GM19397 (cell line): ENCODE results near the gene HHIPL2.
"Not testable (repeated sequence)": the region's sequence is repeated elsewhere in the genome, so short reads cannot be mapped to it uniquely, and the experiment has no call there.

Experiments used
- ATAC-seq: cut with Tn5 transposase; IDR thresholded peaks from one replicate; pipeline ENCODE4 v1.9.1; 2021; ENCODE audit warnings: mild to moderate bottlenecking, moderate library complexity; ENCODE audit not compliant: unreplicated experiment

HHIPL2 gene

DNA sequence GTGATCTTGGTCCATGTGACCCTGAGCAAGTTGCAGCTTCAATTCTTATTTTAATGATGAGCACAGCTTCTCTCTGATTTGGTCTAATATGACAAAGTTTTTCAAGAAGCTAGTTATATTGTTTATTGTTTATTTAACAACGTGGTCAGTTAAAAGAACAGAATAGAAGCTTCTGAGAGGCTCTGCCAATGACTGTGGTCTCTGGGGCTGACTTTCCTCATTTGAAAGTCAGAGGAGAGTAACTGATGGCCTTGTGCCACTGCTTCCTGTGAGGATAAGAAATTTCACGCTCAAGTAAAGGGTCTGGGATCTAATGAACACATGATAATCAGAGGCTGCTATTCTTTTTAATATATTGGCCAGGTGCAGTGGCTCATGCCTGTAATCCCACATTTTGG, 7.3 kb downstream of the HHIPL2 start:
- no peak for ATAC-seq

DNA sequence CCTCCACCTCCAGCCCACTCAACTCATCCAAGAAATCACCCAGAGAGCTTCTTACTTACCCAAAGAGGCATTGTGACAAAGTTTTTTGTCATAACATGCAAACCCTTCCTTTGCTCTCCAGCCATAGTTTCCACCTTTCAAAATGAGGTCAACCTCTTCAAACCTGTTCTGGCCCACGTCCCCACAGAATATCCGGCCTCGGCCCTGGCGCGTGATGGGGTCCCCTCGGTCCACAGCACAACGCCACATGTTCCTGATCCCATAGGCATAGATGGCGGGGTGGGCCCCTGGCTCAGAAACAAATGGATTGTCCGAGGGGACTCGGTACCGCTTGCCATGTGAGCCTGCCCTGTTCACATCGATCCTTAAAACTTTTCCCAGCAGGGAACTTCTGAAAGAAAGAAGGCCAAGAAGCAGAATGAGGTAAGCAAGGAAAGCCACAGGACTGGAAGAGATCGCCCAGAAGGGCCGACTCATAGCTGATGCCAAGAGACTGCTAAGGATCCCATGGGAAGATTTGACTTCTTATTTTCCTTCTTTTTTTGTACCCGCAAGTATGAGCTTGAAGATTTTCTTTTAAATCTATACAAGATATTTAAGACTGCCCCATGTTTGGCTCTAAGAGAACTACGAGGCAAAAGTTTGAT, 7.8 kb downstream of the HHIPL2 start:
- ATAC-seq, result no peak

DNA sequence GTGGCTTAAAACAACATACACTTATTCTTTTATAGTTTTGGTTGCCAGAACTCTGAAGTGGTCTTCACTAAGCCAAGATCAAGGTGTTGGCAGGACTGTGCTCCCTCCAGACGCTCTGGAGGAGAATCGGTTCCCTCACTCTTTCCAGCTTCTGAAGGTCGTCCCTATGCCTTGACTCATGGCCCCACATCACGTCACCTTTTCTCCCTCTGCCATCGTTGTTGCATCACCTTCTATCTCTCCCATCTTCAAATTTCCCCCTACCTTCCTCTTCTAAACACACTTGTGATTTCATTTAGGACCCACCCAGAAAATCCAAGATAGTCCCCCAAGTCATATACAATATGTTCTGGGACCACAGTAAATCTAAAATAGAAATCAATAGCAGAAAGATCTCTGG, 12.4 kb downstream of the HHIPL2 start:
- no peak for ATAC-seq

DNA sequence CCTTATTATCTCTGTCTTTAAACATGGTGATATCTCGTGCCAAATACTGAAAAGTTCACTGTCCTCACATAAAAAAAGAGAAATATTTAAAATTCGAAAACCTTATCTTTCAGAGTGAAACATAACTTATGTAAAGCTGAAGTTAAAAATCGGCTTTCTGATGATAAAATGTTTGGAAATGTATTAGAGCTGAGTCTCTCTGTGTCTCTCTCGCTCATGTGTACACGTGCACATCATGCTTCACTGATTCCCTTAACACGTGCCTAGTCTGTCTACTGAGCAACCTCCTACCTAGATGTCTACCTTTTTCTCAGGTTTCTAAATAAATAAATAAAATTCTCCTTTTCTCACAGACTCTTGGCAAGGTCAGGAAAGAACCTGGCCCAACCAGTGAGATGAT, 17.1 kb downstream of the HHIPL2 start:
- no peak for ATAC-seq

DNA sequence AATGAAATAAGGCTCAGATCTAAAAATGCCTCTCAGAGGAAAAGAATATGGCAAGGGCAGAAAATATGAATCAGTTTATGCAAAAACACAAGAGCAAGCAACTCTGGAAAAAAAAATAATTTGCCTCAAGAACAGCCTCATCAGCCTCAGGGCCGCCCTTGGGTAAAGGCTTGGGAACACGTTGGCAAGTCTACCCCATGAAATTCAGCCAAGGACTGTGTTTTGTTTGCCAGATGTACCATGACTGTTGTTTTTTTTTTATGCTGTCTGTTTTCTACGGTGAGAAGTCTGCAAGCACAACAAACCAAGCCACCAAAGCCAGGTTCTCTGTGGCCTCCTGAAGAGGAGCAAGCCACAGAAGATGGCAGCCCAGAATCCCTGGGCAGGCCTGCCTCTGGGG, 18.0 kb downstream of the HHIPL2 start:
- ATAC-seq, result no peak

DNA sequence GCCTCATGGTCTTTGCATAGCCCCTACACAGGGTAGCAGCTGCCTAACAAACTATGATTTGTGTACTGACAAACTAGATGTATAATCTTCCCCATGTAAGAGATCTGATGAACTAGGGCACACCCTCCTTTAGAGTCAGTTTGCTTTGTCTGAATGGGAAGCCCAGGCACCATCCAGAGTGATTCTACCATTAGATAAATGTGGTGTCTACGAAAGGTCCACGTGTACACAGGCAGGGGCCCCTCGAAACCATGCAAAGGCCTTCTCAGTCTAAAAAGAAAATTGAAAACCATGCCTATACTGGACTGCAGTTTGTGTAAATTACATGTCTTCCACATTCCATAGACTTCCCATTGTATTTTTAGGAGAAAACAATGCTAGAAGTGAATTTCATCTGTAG, 18.7 kb downstream of the HHIPL2 start:
- ATAC-seq, result no peak

DNA sequence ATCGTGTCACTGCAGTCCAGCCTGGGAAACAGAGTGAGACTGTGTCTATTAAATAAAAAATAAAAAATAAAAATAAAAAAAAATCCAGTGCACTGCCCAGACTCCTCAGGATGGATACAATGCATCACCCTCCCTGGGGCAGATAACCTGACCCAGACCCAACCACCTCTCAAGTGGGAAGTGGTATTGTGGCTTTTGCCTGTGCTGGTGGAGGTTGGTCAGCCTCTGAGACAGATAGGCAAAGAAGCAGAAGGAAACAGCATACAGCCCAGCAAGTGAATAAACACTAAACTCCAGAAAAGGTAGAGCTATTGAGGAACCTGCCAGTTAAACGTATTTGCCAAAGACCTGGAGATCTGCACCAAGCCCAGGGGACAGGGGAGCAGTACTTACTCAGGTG, 22.0 kb downstream of the HHIPL2 start:
- ATAC-seq, result no peak

DNA sequence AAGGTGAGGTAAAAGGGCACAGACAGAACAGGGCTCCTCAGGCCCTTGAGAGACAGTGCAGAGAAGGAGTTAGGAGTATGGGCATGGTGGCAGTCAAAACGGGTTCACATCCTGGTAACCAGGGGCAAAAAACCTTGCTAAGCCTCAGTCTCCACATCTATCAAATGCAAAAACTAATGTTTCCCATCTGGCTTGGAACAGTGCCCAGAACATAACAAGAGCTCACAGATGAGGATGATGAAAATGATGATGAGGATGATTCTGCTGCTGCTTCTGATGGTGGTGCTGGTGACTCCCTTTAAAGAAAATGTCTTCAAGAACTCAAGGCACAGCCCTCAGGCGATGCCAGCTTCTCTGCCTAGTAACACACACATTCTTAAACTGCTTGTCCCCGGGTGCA, 24.1 kb downstream of the HHIPL2 start:
- ATAC-seq, result no peak

DNA sequence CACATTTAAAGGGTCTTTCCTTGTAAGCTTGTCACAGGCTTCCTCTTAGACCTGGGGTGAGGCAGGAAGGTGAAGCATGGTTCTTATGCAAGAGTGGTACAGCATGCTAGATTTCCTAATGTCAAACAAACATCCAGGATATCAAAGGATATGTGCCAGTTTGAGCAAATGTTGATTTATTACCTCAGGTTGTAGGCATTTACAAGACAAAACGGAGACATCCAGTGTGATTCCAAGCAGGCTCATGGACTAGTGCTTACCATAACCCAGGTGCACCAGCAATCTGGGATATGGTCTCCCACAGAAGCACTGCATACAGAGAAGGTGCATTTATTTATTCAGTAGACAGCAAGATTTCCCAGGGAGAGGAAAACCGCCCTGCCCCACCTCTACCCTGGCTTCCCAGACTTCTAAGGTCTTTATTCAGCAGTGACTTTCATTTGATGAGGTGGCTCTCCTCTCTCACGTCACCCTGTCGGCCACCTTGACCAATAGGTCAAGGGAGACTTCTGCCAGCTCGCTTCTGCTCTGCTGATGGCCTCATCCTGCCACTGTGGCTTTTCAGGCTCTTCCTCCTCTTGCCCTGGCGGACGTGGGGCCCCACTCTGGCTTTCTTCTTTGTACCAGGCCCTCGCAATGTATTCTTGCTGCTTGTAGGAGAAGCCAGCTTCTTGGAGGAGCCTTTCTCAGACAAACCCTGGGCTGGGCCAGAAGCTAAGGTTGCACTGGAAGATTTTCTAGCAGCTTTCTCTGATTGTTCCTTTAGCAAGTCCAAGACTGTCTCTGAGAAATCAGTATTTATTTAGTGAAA, 25.6 kb downstream of the HHIPL2 start:
- ATAC-seq, result no peak

DNA sequence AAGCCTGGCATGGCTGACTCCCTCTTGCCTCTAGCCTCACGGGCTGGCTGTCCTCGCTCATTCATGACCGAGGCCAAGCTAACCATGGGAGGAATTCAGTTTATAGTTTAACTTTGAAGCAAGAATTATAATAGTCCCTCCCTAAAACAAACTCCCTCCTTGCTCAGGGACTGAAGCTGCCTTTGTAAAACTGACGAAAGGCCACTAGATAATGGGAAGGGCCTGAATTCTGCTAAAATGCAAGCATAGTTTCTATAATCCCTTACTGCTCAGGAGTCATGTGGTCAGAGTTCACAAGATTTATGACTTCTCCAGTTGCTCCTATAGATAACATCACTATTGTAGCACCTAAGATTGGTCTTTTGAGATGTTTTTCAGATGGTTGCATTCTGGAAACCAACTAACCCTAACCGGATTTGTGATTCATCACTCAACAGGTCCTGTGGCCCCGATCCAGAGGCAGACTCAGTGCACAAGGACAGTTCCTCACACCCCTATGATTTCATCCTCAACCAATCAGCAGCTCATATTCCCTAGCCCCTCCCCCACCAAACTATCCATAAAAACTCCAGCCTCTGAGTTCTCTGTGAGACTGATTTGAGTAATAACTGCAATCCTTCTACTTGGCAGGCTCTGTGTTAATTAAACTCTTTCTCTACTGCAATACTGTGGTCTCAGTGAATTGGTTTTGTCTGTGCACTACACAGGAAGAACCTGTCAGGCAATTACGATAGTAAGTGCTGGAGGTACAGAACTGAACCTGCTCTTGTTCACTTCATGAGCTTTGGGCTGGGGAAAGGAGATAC, 26.4 kb downstream of the HHIPL2 start:
- no peak for ATAC-seq

DNA sequence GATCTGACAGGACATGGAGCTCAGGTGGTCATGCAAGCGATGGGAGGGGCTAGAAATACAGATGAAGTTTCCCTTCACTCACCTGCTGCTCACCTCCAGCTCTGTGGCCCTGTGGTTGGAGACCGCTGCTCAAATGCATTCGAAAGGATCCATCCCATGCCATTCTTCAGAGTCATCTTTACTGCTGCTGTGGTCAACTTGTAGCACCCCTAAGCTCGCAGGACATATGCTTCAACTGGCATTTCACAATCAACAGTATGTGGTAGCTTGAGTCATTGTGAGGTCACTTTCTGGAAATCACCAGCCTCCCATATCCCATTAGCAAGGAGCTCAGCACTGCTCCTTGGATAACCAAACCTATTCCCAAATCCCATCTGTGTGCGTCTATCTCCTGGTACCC, 58.4 kb downstream of the HHIPL2 start:
- not testable (repeated sequence) for ATAC-seq

DNA sequence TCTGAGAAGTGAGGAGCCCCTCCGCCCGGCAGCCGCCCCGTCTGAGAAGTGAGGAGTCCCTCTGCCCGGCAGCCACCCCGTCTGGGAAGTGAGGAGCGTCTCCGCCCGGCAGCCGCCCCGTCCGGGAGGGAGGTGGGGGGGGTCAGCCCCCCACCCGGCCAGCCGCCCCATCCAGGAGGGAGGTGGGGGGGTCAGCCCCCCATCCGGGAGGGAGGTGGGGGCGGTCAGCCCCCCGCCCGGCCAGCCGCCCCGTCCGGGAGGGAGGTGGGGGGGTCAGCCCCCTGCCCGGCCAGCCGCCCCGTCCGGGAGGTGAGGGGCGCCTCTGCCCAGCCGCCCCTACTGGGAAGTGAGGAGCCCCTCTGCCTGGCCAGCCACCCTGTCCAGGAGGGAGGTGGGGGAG, 60.1 kb downstream of the HHIPL2 start:
- not testable (repeated sequence) for ATAC-seq

DNA sequence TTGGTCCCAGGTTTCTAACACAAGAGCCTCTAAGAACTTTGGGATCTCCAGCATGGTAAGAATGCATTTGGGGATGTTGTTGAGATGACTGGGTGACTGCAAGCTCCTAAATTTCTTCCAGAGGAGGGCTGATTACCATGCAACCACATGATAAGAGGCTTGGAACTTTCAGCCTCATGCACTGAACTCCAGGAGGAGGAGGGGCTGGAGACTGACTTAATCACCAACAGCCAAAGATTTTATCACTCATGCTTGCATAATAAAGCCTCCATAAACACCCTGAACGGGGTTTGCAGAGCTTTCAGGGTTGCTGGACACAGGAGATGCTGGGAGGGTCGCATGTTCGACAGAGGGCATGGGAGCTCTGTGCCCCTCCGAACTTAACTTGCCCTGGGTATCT, 63.9 kb downstream of the HHIPL2 start:
- ATAC-seq, result not testable (repeated sequence)

DNA sequence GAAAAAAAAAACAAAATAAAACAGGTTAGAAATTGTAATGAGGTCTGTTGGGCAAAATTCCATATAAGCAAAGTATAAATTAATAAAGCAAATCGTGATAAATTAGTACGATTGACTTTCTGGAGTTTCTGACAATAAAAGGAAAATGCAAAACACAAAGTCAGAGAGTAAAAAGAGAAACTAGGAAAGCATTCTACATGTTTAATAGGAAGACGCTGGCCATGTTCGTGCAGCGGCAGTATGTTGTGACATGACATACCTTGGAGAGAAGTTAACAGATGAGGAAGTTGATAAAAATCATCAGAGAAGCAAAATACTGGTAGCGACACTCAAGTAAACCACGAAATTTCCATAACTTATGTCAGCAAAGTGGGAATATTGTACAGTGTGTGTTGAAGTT, 68.3 kb downstream of the HHIPL2 start:
- ATAC-seq, result not testable (repeated sequence)

DNA sequence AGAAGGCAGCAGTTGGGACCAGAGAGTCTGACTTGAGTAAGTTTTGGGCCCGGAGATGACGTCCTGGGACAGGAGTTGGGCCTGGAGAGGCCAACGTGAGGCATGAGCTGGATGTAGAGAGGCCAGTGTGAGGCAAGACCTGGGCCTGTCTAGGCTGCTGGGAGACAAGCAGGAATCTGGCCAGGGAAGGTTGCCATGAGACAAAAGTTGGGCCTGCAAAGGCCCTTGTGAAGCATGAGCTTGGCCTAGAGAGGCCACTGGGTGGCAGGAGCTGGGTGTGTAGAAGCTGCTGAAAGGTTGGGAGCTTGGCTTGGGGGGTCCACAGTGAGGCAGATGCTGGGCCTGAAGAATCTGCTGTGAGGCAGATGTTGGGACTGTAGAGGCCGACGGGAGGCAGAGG, 71.5 kb downstream of the HHIPL2 start:
- not testable (repeated sequence) for ATAC-seq

DNA sequence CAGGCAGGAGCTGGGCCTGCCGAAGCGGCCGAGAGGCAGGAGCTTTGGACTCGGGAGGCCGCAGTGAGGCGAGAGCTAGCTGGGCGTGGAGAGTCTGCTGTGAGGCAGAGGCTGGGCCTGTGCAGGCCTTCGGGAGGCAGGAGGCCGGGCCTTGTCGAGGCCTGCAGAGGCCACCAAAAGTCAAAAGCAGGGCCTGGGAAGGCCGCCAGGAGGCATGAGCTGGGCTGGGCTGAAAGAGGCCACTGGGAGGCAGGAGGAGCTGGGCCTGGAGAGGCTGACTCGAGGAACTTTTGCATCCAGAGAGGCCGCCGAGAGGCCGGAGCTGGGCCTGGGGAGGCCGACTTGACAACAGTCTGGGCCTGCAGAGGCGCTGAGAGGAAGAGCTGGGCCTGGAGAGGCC, 74.2 kb downstream of the HHIPL2 start:
- ATAC-seq, result not testable (repeated sequence)

DNA sequence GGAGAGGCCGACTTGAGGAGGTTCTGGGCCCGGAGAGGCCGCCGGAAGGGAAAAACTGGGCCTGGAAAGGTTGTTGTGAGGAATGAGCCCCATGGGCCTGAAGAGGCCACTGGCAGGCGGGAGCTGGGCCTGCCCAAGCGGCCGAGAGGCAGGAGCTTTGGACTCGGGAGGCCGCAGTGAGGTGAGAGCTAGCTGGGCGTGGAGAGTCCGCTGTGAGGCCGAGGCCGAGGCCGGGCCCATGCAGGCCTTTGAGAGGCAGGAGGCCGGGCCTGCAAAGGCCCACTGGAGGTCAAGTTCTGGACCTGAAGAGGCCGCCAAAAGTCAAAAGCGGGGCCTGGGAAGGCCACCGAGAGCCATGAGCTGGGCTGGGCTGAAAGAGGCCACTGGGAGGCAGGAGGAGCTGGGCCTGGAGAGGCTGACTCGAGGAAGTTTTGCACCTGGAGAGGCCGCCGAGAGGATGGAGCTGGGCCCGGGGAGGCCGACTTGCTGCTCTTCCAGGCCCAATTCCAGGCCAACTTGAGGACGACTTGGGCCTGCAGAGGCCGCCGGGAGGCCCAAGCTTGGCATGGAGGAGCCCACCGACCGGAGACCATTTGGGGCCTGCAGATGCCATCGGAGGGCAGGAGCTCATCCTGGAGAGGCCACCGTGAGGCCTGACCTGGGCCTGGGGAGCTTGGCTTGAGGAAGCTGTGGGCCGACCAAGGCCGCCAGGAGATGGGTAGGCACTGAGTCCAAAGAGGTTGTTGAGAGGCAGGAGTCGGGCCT, 74.9 kb downstream of the HHIPL2 start:
- ATAC-seq, result not testable (repeated sequence)
